COR-L47 (cell line): Measurements from ENCODE around the gene ARHGAP31.
"Not testable (repeated sequence)": the region's sequence is repeated elsewhere in the genome, so short reads cannot be mapped to it uniquely, and the experiment has no call there.

Experiments used
- DNase-seq: peaks from one replicate; lab custom pipeline; 2025; lab: John Stamatoyannopoulos, UW

The ARHGAP31 gene

GRCh38 chr3:119293871-119294695 is at the start of gene ARHGAP31:
Gene ARHGAP31, plus strand, starts transcription at chr3:119294383. Its CDS starts 522 bp downstream, at chr3:119294905.
- DNase-seq, result peak; percentile 52

GRCh38 chr3:119245778-119246177 is 48.4 kb upstream of the ARHGAP31 start:
- DNase-seq, result no peak

- DNase-seq, result no peak
These were observed 39.0 kb upstream of the ARHGAP31 start for GRCh38 chr3:119255214-119255613.

- DNase-seq, result no peak
These were observed 37.1 kb upstream of the ARHGAP31 start for GRCh38 chr3:119257111-119257510.

GRCh38 chr3:119257654-119258410 is 36.4 kb upstream of the ARHGAP31 start:
- DNase-seq, result no peak

- no peak for DNase-seq
These were observed 35.3 kb upstream of the ARHGAP31 start for GRCh38 chr3:119258915-119259314.

GRCh38 chr3:119259821-119260220 is 34.4 kb upstream of the ARHGAP31 start:
- DNase-seq, result no peak

- DNase-seq, result no peak
These were observed 33.1 kb upstream of the ARHGAP31 start for GRCh38 chr3:119261055-119261454.

GRCh38 chr3:119270212-119270611 is 24.0 kb upstream of the ARHGAP31 start:
- not testable (repeated sequence) for DNase-seq

- DNase-seq, result no peak
These were observed 17.5 kb upstream of the ARHGAP31 start for GRCh38 chr3:119276680-119277079.

- peak; percentile 45 for DNase-seq
These were observed 15.1 kb upstream of the ARHGAP31 start for GRCh38 chr3:119279101-119279554.

- DNase-seq, result no peak
These were observed 14.5 kb upstream of the ARHGAP31 start for GRCh38 chr3:119279584-119280243.

- DNase-seq, result no peak
These were observed 5.3 kb upstream of the ARHGAP31 start for GRCh38 chr3:119288669-119289403.

GRCh38 chr3:119289404-119289770 is 4.8 kb upstream of the ARHGAP31 start:
- DNase-seq, result no peak

GRCh38 chr3:119290613-119291012 is 3.6 kb upstream of the ARHGAP31 start:
- DNase-seq, result no peak

GRCh38 chr3:119291062-119291700 is 3.0 kb upstream of the ARHGAP31 start:
- DNase-seq, result no peak

- DNase-seq, result no peak
These were observed 1.5 kb upstream of the ARHGAP31 start for GRCh38 chr3:119292666-119293065.

GRCh38 chr3:119293105-119293870 is 895 bp upstream of the ARHGAP31 start:
- peak; percentile 43 for DNase-seq

GRCh38 chr3:119294696-119295671 is 801 bp downstream of the ARHGAP31 start:
- no peak for DNase-seq
